Spinal cord (tissue), 10 donors: ENCODE data around the gene RAB40C. TPM values are rescaled to one million over a fixed set of nuclear protein-coding genes. Genes with fewer than 3 reads are reported as not detected.
A peak's percentile ranks its signal among the peaks of the same experiment; 100 is the strongest.

Source experiments
- DNase-seq, 6 donors: peaks; one replicate each; pipeline versions ENCODE4 v3.0.0 to v3.0.0-alpha.2; 2013 to 2015; ENCODE audit warnings: low spot score in 6 of 6, low read depth in 4 of 6
- H3K27ac ChIP-seq: one replicate; pipeline ENCODE4 v1.5.1; 2013; ENCODE audit warnings: low read depth, low read length, control low read depth
- H3K27me3 ChIP-seq: one replicate; pipeline ENCODE4 v1.6.1; 2013; ENCODE audit warnings: low read length; ENCODE audit not compliant: control insufficient read depth, insufficient read depth
- H3K36me3 ChIP-seq: one replicate; pipeline ENCODE4 v1.6.1; 2013; ENCODE audit warnings: low read length; ENCODE audit not compliant: control insufficient read depth, insufficient read depth
- H3K4me1 ChIP-seq: one replicate; pipeline ENCODE4 v1.6.1; 2013; ENCODE audit warnings: low read length; ENCODE audit not compliant: control insufficient read depth, insufficient read depth
- H3K4me3 ChIP-seq: one replicate; pipeline ENCODE4 v1.5.1; 2013; ENCODE audit warnings: low read depth, low read length, control low read depth
- H3K9me3 ChIP-seq: one replicate; pipeline ENCODE4 v1.6.1; 2013; ENCODE audit warnings: low read length; ENCODE audit not compliant: control insufficient read depth, insufficient read depth
- WGBS: methylation state at CpG from one replicate; pipeline ENCODE4 v1.1.5; 2013; ENCODE audit warnings: missing lambda C conversion rate; ENCODE audit not compliant: insufficient coverage; 5-methylcytosine and 5-hydroxymethylcytosine counted together
- polyA plus RNA-seq, 2 donors: library from polyadenylated mRNA; unstranded; fragments of 120-200 nt; gene quantifications; one replicate each; pipeline ENCODE4 v1.2.1, GENCODE V29; 2013; ENCODE audit not compliant: insufficient read length in 2 of 2
- total RNA-seq, 2 donors: library from RNA; depleted of rRNA in 1 of 2; stranded (reverse); fragments of 120-200 nt in 1 of 2; fragments of >200 nt in 1 of 2; gene quantifications; one replicate each; pipeline versions ENCODE4 v1.2.3 to v1.2.4, GENCODE V29; 2013 to 2014
- donor health status: healthy.

RAB40C gene
- total and polyA plus RNA-seq, 4 donors: 12.4 to 45.7 (median 30.1) TPM

GRCh38 chr16:590188-590814 lies 435 bp downstream of the RAB40C start:
- under 1% methylated on average over 71 of the region's 71 CpGs for WGBS
- no peak overlapping the region for H3K27ac ChIP-seq
- H3K27me3 ChIP-seq: no peaks in the 10 kb centered on the region
- peaks cover 39% of the 10 kb centered on the region for H3K36me3 ChIP-seq
- H3K4me3 ChIP-seq: peak overlapping the region; percentile 82
- H3K9me3 ChIP-seq: no peaks in the 10 kb centered on the region
- no peak for DNase-seq
- H3K4me1 ChIP-seq: peaks cover 74% of the 10 kb centered on the region

GRCh38 chr16:590815-591200 lies 942 bp downstream of the RAB40C start:
- WGBS: 73% methylated on average over 10 of the region's 10 CpGs
- H3K4me1 ChIP-seq: peaks cover 69% of the 10 kb centered on the region

GRCh38 chr16:591231-591630 lies 1.4 kb downstream of the RAB40C start:
- Histone ChIP-seq H3K9me3 (no peaks in the 10 kb centered on the region), H3K36me3 (peaks cover 43% of the 10 kb centered on the region), H3K4me3 (peak overlapping the region; percentile 82), H3K27ac (no peak overlapping the region), H3K4me1 (peaks cover 65% of the 10 kb centered on the region), H3K27me3 (no peaks in the 10 kb centered on the region)
- WGBS: 75% methylated on average over 5 of the region's 8 CpGs
- DNase-seq: no peak

More at GRCh38 chr16:590815-591200, 942 bp downstream of the RAB40C start:
- no peak for DNase-seq
- no peak overlapping the region for H3K27ac ChIP-seq
- H3K4me3 ChIP-seq: peak overlapping the region; percentile 82
- peaks cover 40% of the 10 kb centered on the region for H3K36me3 ChIP-seq
- no peaks in the 10 kb centered on the region for H3K9me3 ChIP-seq
- H3K27me3 ChIP-seq: no peaks in the 10 kb centered on the region

- H3K27me3 ChIP-seq: no peaks in the 10 kb centered on the region
- DNase-seq: no peak
- no peaks in the 10 kb centered on the region for H3K9me3 ChIP-seq
- 88% methylated on average over 14 of the region's 15 CpGs for WGBS
- H3K36me3 ChIP-seq: peaks cover 48% of the 10 kb centered on the region
- H3K27ac ChIP-seq: no peak overlapping the region
- peaks cover 57% of the 10 kb centered on the region for H3K4me1 ChIP-seq
- no peak overlapping the region for H3K4me3 ChIP-seq
Observed at GRCh38 chr16:591892-592517, 2.1 kb downstream of the RAB40C start.

- peaks cover 49% of the 10 kb centered on the region for H3K36me3 ChIP-seq
- no peak overlapping the region for H3K27ac ChIP-seq
- peak in 1 of 6 donors; percentile 69 for DNase-seq
- no peak overlapping the region for H3K4me3 ChIP-seq
- no peaks in the 10 kb centered on the region for H3K27me3 ChIP-seq
- H3K4me1 ChIP-seq: peaks cover 50% of the 10 kb centered on the region
- no peaks in the 10 kb centered on the region for H3K9me3 ChIP-seq
- WGBS: 63% methylated on average over 20 of the region's 24 CpGs
Observed at GRCh38 chr16:592518-593306, 2.8 kb downstream of the RAB40C start.

- Histone ChIP-seq H3K27ac (no peak overlapping the region), H3K4me1 (peaks cover 43% of the 10 kb centered on the region), H3K9me3 (no peaks in the 10 kb centered on the region), H3K4me3 (no peak overlapping the region), H3K36me3 (peaks cover 50% of the 10 kb centered on the region), H3K27me3 (no peaks in the 10 kb centered on the region)
- WGBS: 88% methylated on average over 9 of the region's 9 CpGs
- no peak for DNase-seq
Observed at GRCh38 chr16:593406-593805, 3.5 kb downstream of the RAB40C start.

GRCh38 chr16:593807-594206 lies 3.9 kb downstream of the RAB40C start:
- no peak overlapping the region for H3K27ac ChIP-seq
- no peak for DNase-seq
- H3K36me3 ChIP-seq: peaks cover 54% of the 10 kb centered on the region
- no peak overlapping the region for H3K4me3 ChIP-seq
- H3K9me3 ChIP-seq: no peaks in the 10 kb centered on the region
- H3K4me1 ChIP-seq: peaks cover 40% of the 10 kb centered on the region
- no peaks in the 10 kb centered on the region for H3K27me3 ChIP-seq
- WGBS: 92% methylated on average over 16 of the region's 16 CpGs

GRCh38 chr16:595094-595528 lies 5.2 kb downstream of the RAB40C start:
- Histone ChIP-seq H3K9me3 (no peaks in the 10 kb centered on the region), H3K27me3 (no peaks in the 10 kb centered on the region), H3K36me3 (peaks cover 64% of the 10 kb centered on the region), H3K4me3 (no peak overlapping the region), H3K4me1 (peaks cover 40% of the 10 kb centered on the region), H3K27ac (no peak overlapping the region)
- WGBS: 74% methylated on average over 7 of the region's 18 CpGs
- DNase-seq: no peak

- Histone ChIP-seq H3K27me3 (no peaks in the 10 kb centered on the region), H3K27ac (no peak overlapping the region), H3K36me3 (peaks cover 72% of the 10 kb centered on the region), H3K9me3 (no peaks in the 10 kb centered on the region), H3K4me1 (peaks cover 32% of the 10 kb centered on the region), H3K4me3 (no peak overlapping the region)
- 95% methylated on average over 34 of the region's 34 CpGs for WGBS
- DNase-seq: no peak
Observed at GRCh38 chr16:595942-596735, 6.3 kb downstream of the RAB40C start.
